GM12878 (cell line): ENCODE data around the gene UBAP2. TPM values are rescaled to one million over a fixed set of nuclear protein-coding genes. Genes with fewer than 3 reads are reported as not detected.

Source experiments
- ATAC-seq: fragments of 200-7000 bp; cut with Tn5 transposase; 3 replicates; pipeline ENCODE4 v1.9.1; 2020; ENCODE audit warnings: mild to moderate bottlenecking, moderate library complexity
- BruUV-seq: library from RNA; stranded (reverse); fragments of 400-500 nt; replicated peaks from 2 replicates; lab custom pipeline; 2021; lab: Mats Ljungman, UMichigan
- CTCF ChIA-PET: fragments of 300-600 bp; sonication (Branson Sonifier 250); formaldehyde crosslinking; extraction: SDS; loops from one replicate; lab custom pipeline; 2021; ENCODE audit warnings: inconsistent platforms; lab: Yijun Ruan, JAX
- POLR2A ChIA-PET: fragments of 350-600 bp; formaldehyde crosslinking; extraction: SDS; loops from one replicate; lab custom pipeline; 2021; ENCODE audit warnings: inconsistent platforms; lab: Charles Lee
- RAD21 ChIA-PET: fragments of 300-600 bp; sonication (Branson Sonifier 250); formaldehyde crosslinking; loops from one replicate; lab custom pipeline; 2023; ENCODE audit warnings: antibody characterized with exemption; ENCODE audit not compliant: unreplicated experiment; lab: Charles Lee
- SMC1A ChIA-PET: fragments of 300-600 bp; sonication (Branson Sonifier 250); formaldehyde crosslinking; loops from one replicate; lab custom pipeline; 2023; ENCODE audit not compliant: unreplicated experiment, uncharacterized antibody; lab: Charles Lee
- DNase-seq: peaks from one replicate; pipeline ENCODE4 v3.0.0-alpha.2; 2011; ENCODE audit warnings: low read depth, low spot score
- FAIRE-seq: peaks from 3 replicates; lab custom pipeline; 2011; peaks lifted over from hg19 to GRCh38; lab: Jason Lieb, UNC
- H2AFZ ChIP-seq: 2 replicates; pipeline ENCODE4 v1.6.0; 2011; ENCODE audit warnings: low read depth, low read length, control low read depth; ENCODE audit not compliant: control insufficient read depth
- H3K27ac ChIP-seq: 2 replicates; pipeline ENCODE4 v1.5.1; 2011; ENCODE audit warnings: control low read depth; ENCODE audit not compliant: control insufficient read depth, insufficient read depth
- H3K27me3 ChIP-seq, 2 experiments: replicated peaks in 1 of 2; 2 replicates each; pipeline versions ENCODE4 v1.6.0 to v1.6.1; 2011; ENCODE audit warnings: low read length in 1 of 2; ENCODE audit not compliant: control insufficient read depth in 2 of 2, insufficient read depth in 2 of 2
- H3K36me3 ChIP-seq, 2 experiments: 2 replicates each; pipeline ENCODE4 v1.5.1; 2011; ENCODE audit warnings: low read length in 1 of 2; ENCODE audit not compliant: control insufficient read depth in 2 of 2, insufficient read depth in 2 of 2
- H3K4me1 ChIP-seq: 2 replicates; pipeline ENCODE4 v1.6.1; 2011; ENCODE audit warnings: mild to moderate bottlenecking, low read length, moderate library complexity, mixed read lengths; ENCODE audit not compliant: control insufficient read depth, insufficient read depth
- H3K4me2 ChIP-seq: 2 replicates; pipeline ENCODE4 v1.6.0; 2011; ENCODE audit warnings: control low read depth; ENCODE audit not compliant: control insufficient read depth, insufficient read depth
- H3K4me3 ChIP-seq: fragments of 200-600 bp; sonication (generic); 2 replicates; pipeline ENCODE4 v1.5.1; 2016
- H3K79me2 ChIP-seq: 2 replicates; pipeline ENCODE4 v1.6.0; 2011; ENCODE audit warnings: low read length; ENCODE audit not compliant: control insufficient read depth, insufficient read depth
- H3K9ac ChIP-seq: 2 replicates; pipeline ENCODE4 v1.8.0; 2011; ENCODE audit warnings: low read length, control low read depth, mixed read lengths; ENCODE audit not compliant: control insufficient read depth, insufficient read depth
- H3K9me3 ChIP-seq: replicated peaks from 3 replicates; pipeline ENCODE4 v1.5.1; 2011; ENCODE audit warnings: mild to moderate bottlenecking, low read length; ENCODE audit not compliant: control insufficient read depth, insufficient read depth
- H4K20me1 ChIP-seq: 2 replicates; pipeline ENCODE4 v1.6.0; 2011; ENCODE audit not compliant: control insufficient read depth, insufficient read depth
- MEF2A ChIP-seq: IDR thresholded peaks from 2 replicates; pipeline ENCODE4 v1.6.1; 2011; ENCODE audit warnings: low read depth, mild to moderate bottlenecking, low read length, moderate library complexity; ENCODE audit not compliant: insufficient read depth
- POLR2A ChIP-seq: IDR thresholded peaks from 2 replicates; pipeline ENCODE4 v1.6.1; 2011; ENCODE audit warnings: low read depth, mild to moderate bottlenecking, low read length
- RCOR1 ChIP-seq: conservative IDR thresholded peaks from 2 replicates; pipeline ENCODE4 v1.6.1; 2012; ENCODE audit warnings: low read depth, low read length, improper control_type of control experiment
- RELA ChIP-seq: fragments of 450-650 bp; IDR thresholded peaks from 2 replicates; pipeline ENCODE4 v1.8.0; 2014; ENCODE audit warnings: borderline replicate concordance; ENCODE audit not compliant: partially characterized antibody
- SMC3 ChIP-seq: IDR thresholded peaks from 2 replicates; pipeline ENCODE4 v1.6.1; 2011; ENCODE audit warnings: low read length, improper control_type of control experiment, borderline replicate concordance
- WGBS: methylation state at CpG from one replicate; pipeline ENCODE4 v1.1.6; 2016; ENCODE audit warnings: low lambda C conversion rate; ENCODE audit not compliant: insufficient replicate concordance, insufficient coverage; ENCODE audit errors: missing lambda C conversion rate; 5-methylcytosine and 5-hydroxymethylcytosine counted together
- in situ Hi-C: fragments of 300-500 bp; cut with MboI; formaldehyde crosslinking; loops from 9 replicates; pipeline ENCODE4 v1.14.3; 2018; ENCODE audit warnings: mixed read lengths
- intact Hi-C: fragments of 100-400 bp; cut with micrococcal nuclease; formaldehyde crosslinking; loops from one replicate; pipeline ENCODE4 v1.14.2; 2022; ENCODE audit not compliant: unreplicated experiment
- polyA plus RNA-seq, 11 experiments: library from polyadenylated mRNA; depleted of rRNA in 4 of 11; unstranded in 6 of 11; stranded (reverse) in 5 of 11; fragments of >200 nt; fragmentation: Nextera tagmentation in 4 of 11; fragmentation: Illumina TruSeq in 1 of 11; extraction: Ambion mirVana in 4 of 11; extraction: Trizol in 1 of 11; gene quantifications; 1 replicate in 1 of 11; 2 replicates in 10 of 11; pipeline versions ENCODE4 v1.2.1 to v1.2.3, GENCODE V29; 2011 to 2016; ENCODE audit warnings: inconsistent platforms in 2 of 11, missing spikeins in 2 of 11, low read depth in 1 of 11
- total RNA-seq, 4 experiments: library from RNA; depleted of rRNA in 3 of 4; stranded (reverse); fragments of >200 nt in 3 of 4; fragmentation: Illumina TruSeq in 1 of 4; extraction: Trizol in 1 of 4; gene quantifications; 2 replicates each; pipeline versions ENCODE4 v1.2.1 to v1.2.3, GENCODE V29; 2013 to 2021

Gene UBAP2
- total and polyA plus RNA-seq, 10 of the 15 experiments (the other 5 are each of a cell fraction or from before 2014, with no cell fraction given) = 8.5 to 48.2 (median 28.1) TPM

DNA sequence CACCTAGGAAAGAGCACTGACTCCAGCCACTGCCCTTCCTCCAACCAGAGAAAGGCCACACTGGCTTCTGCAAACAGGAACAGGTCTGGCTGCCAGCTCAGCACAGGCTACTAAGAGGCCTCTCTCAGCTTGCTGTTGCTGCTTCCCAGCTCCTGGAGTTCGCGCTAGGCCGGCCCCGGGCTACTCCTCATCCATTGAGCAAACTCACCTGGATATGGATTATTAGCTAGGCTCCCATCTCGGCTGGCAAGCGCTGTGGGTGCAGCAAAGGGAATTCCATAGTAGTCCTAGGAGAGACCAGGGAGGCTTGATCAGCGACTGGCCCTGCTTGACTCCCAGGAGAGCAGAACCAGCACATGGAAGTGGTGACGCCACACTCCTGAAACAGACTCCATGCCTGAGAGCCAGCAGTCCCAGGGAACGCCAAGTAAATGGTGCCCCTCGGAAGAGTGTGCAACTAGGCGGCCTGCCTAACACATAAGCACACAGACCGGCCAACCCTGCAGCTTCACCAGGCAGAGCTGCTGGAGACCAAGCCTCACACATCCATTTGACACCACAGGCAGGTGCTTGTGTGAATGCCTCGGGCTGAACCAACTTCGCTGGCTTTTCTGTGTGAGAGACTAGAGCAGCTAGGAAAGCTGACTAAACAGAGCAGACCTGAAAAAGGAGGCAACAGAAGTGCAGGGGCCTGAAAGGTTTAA is 124.5 kb downstream of the UBAP2 start (continued):
- TF ChIP-seq RELA (no peak), RCOR1 (no peak), MEF2A (no peak)

DNA sequence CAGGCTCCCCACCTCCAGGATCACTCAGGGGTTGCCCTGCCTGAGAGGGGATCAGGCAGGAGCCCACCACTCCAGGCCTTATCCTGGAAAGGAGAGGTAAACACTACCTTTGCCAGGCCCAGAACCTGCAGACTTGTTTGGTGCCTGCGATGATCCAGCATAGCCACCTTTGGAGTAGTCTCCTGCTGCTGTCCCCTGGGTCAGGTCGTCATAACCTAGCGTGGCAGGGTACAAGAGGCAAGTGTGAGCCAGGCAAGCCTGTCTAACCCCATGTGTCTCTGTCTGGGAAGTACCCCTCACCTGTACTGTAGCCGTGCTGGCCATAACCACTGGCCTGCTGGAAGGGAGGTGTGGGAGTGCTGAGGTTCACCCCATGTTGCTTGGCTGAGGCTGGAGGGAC is 125.6 kb downstream of the UBAP2 start:
- RAD21 ChIA-PET = no interaction called here
- Histone ChIP-seq H3K9me3 (no peaks in the 10 kb centered on the region), H3K9ac (no peak overlapping the region), H3K36me3 (peaks cover 45 to 63% of the 10 kb centered on the region in 2 experiments), H4K20me1 (no peaks in the 10 kb centered on the region), H3K27ac (no peak overlapping the region), H3K4me3 (no peak overlapping the region), H3K4me2 (no peak overlapping the region), H3K27me3 (no peaks in the 10 kb centered on the region), H3K79me2 (no peaks in the 10 kb centered on the region), H3K4me1 (no peaks in the 10 kb centered on the region), H2AFZ (no peak overlapping the region)
- CTCF ChIA-PET = interaction anchor here (0.9 to 3.8 kb wide), 3 partner anchors 11 to 109 kb away, joined by 4 to 28 read pairs (median 4); no protein-coding TSS in a partner anchor
- 100% methylated on average over 4 of the region's 4 CpGs for WGBS
- DNase-seq (no peak), ATAC-seq (no peak), FAIRE-seq (no peak)
- POLR2A ChIA-PET = no interaction called here
- SMC1A ChIA-PET = no interaction called here
- intact Hi-C loops = loop anchor here (5.0 kb wide), 1 partner anchor 116 kb away; no protein-coding TSS in a partner anchor
- no TSS peak for BruUV-seq
- in situ Hi-C loops = no loop called here
- TF ChIP-seq SMC3 (no peak), POLR2A (peak; percentile 26; the same call in 1 of the 2 replicates)
